Esophagus squamous epithelium (tissue), 5 donors: Measurements from ENCODE around the gene TWIST1. TPM values are rescaled to one million over a fixed set of nuclear protein-coding genes. Genes with fewer than 3 reads are reported as not detected.
A peak's percentile ranks its signal among the peaks of the same experiment; 100 is the strongest.

Experiments used
- DNase-seq: peaks from one replicate; lab custom pipeline; 2025; lab: John Stamatoyannopoulos, UW
- H3K27ac ChIP-seq, 4 donors: fragments of 200-600 bp; sonication (generic); one replicate each; pipeline ENCODE4 v1.5.1; 2016 to 2019; ENCODE audit warnings: mild to moderate bottlenecking in 1 of 4
- H3K27me3 ChIP-seq, 4 donors: fragments of 200-600 bp; sonication (generic); 1 replicate in 3 of 4; 2 replicates in 1 of 4; pipeline versions ENCODE4 v1.5.1 to v1.6.0; 2017 to 2021; ENCODE audit warnings: antibody characterized with exemption in 1 of 4
- H3K36me3 ChIP-seq, 3 donors: fragments of 200-600 bp; sonication (generic); one replicate each; pipeline ENCODE4 v1.5.1; 2016 to 2019
- H3K4me1 ChIP-seq, 3 donors: fragments of 200-600 bp; sonication (generic); one replicate each; pipeline ENCODE4 v1.5.1; 2017 to 2019
- H3K4me3 ChIP-seq, 4 donors: fragments of 200-600 bp; sonication (generic); 1 replicate in 3 of 4; 2 replicates in 1 of 4; pipeline ENCODE4 v1.5.1; 2016 to 2019; ENCODE audit warnings: mild to moderate bottlenecking in 2 of 4, moderate library complexity in 1 of 4
- H3K9me3 ChIP-seq, 3 donors: fragments of 200-600 bp; sonication (generic); one replicate each; pipeline ENCODE4 v1.5.1; 2016 to 2019
- POLR2A ChIP-seq, 4 donors: fragments of 450-650 bp; IDR thresholded peaks; one replicate each; pipeline ENCODE4 v1.6.1; 2017; ENCODE audit warnings: antibody characterized with exemption in 4 of 4, mild to moderate bottlenecking in 4 of 4, moderate library complexity in 3 of 4
- WGBS, 2 donors: methylation state at CpG; one replicate each; pipeline ENCODE4 v1.1.5; 2018; 5-methylcytosine and 5-hydroxymethylcytosine counted together
- intact Hi-C: fragments of 100-400 bp; cut with DNase I; formaldehyde crosslinking; loops from one replicate; pipeline ENCODE4 v1.15.0; 2022
- total RNA-seq, 4 donors: library from RNA; depleted of rRNA; stranded (reverse); fragments of >200 nt; gene quantifications; one replicate each; pipeline ENCODE4 v1.1.0, GENCODE V29; 2016
- TF ChIP-seq, protein P1 (sequence below), 6 experiments: fragments of 450-650 bp in 4 of 6; fragments of 200-600 bp in 2 of 6; sonication (generic) in 2 of 6; IDR thresholded peaks; one replicate each; pipeline ENCODE4 v1.5.1; 2016 to 2019; ENCODE audit warnings: antibody characterized with exemption in 6 of 6, mild to moderate bottlenecking in 4 of 6, moderate library complexity in 4 of 6
- donor health status: DM: yes; HTN: yes; CAD: no.

The TWIST1 gene
- total RNA-seq, 4 donors from 2014 or later = 2.5 to 20.0 (median 8.0) TPM; not detected in 1

DNA sequence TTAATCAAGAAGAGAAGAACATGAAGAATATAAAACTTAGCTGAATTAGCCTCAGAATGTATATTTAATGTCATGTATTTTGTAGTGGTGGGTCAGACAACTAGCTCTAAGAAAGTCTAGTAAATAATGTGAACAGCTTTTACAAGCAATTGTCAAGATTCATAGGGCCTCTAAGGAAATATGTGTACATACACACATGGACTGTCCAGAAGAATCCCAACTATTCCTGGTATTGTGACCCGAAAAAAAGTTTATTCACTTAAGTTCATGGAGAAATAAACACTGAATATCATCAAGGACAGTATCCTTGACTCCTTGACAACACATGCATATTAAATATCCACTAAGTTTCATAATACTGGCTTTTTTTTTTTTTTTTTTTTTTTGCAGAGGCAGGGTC, 11.4 kb upstream of the TWIST1 start:
- Histone ChIP-seq H3K36me3 (no peaks in the 10 kb centered on the region), H3K27me3 (peaks cover 0 to 12% (median 0%) of the 10 kb centered on the region in 4 donors), H3K9me3 (no peaks in the 10 kb centered on the region), H3K4me1 (no peaks in the 10 kb centered on the region), H3K27ac (no peak overlapping the region), H3K4me3 (no peak overlapping the region)
- DNase-seq = no peak
- intact Hi-C loops = no loop called here
- WGBS, 2 donors = 79 to 80% methylated on average over 1 of the region's 1 CpG
- TF ChIP-seq, protein P1, sequence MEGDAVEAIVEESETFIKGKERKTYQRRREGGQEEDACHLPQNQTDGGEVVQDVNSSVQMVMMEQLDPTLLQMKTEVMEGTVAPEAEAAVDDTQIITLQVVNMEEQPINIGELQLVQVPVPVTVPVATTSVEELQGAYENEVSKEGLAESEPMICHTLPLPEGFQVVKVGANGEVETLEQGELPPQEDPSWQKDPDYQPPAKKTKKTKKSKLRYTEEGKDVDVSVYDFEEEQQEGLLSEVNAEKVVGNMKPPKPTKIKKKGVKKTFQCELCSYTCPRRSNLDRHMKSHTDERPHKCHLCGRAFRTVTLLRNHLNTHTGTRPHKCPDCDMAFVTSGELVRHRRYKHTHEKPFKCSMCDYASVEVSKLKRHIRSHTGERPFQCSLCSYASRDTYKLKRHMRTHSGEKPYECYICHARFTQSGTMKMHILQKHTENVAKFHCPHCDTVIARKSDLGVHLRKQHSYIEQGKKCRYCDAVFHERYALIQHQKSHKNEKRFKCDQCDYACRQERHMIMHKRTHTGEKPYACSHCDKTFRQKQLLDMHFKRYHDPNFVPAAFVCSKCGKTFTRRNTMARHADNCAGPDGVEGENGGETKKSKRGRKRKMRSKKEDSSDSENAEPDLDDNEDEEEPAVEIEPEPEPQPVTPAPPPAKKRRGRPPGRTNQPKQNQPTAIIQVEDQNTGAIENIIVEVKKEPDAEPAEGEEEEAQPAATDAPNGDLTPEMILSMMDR (IDR thresholded peaks at IDR 0.05) = no peak
- TF ChIP-seq POLR2A (IDR thresholded peaks at IDR 0.05) = no peak

GRCh38 chr7:19121977-19122588, 4.6 kb upstream of the TWIST1 start:
- intact Hi-C loops = no loop called here
- Histone ChIP-seq H3K27ac (no peak overlapping the region), H3K36me3 (no peaks in the 10 kb centered on the region), H3K4me1 (peaks cover 0 to 22% (median 0%) of the 10 kb centered on the region in 3 donors), H3K9me3 (no peaks in the 10 kb centered on the region), H3K27me3 (peaks cover 5 to 71% (median 9%) of the 10 kb centered on the region in 4 donors), H3K4me3 (no peak overlapping the region)
- no peak for DNase-seq
- TF ChIP-seq, protein P1 (IDR thresholded peaks at IDR 0.05) = peak in 4 of 6 experiments; percentile 42 to 60 (median 48)
- no peak for TF ChIP-seq POLR2A (IDR thresholded peaks at IDR 0.05)
- WGBS, 2 donors = 38 to 42% methylated on average over 2 of the region's 2 CpGs

DNA sequence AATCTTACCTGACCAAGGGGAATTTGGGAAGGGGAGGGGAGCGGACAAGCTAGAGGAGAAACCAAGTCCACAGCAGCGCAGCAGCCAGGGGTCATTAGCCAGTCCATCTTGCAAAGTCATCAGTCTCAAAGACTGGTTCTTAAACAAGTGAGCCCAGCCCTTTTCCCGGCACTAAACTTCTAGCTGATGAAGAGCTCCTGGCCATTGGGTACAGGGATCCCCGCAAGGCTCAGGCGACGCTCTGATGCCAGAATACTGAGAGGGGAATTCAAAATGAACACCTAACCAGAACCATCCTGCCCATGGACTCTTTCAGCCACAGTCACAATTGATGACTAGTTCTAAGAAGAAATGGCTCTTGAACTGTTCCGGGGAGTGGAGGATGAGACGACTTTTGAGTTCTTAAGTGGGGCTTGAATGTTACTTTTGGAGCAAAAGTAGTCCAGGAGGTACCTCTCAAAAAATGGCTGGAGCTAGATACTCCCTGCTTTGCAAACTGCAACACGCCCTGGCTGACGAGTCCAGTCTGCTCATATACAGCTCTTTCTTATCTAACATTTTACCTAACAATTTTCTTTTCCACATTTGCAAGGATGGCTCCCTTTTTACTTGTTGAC, 2.5 kb upstream of the TWIST1 start:
- peaks cover 5 to 89% (median 13%) of the 10 kb centered on the region in 4 donors for H3K27me3 ChIP-seq
- intact Hi-C loops = no loop called here
- peak overlapping the region in 1 of 4 donors; percentile 86 for H3K27ac ChIP-seq
- TF ChIP-seq, protein P1 (IDR thresholded peaks at IDR 0.05) = no peak
- H3K4me3 ChIP-seq = no peak overlapping the region
- no peaks in the 10 kb centered on the region for H3K36me3 ChIP-seq
- WGBS, 2 donors = 28 to 36% methylated on average over 9 to 10 of the region's 10 CpGs
- H3K9me3 ChIP-seq = no peaks in the 10 kb centered on the region
- H3K4me1 ChIP-seq = peaks cover 0 to 34% (median 0%) of the 10 kb centered on the region in 3 donors
- DNase-seq = no peak

DNA sequence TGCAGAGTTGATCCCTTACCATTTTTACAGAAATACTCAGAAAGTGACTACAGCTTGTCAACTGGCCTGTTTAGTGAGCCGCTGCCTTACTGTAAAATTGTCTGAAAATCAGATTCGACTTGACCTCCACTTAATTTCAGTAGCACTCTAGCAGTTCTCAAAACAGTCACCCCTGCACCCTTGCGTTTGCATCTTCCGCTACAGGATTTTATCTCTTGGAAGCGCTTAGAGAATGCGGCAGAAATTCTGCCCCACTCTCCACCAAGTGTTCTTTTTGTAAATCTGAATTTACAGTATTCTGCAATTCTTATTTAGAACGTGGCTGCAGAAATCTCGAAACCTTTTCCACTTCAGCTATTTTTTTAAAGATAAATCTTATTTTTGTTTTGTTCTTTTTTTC, 1.9 kb upstream of the TWIST1 start:
- Histone ChIP-seq H3K27ac (peak overlapping the region in 2 of 4 donors; percentile 86 to 91), H3K36me3 (no peaks in the 10 kb centered on the region), H3K4me3 (peak overlapping the region in 1 of 4 donors; percentile 77), H3K9me3 (no peaks in the 10 kb centered on the region), H3K27me3 (peaks cover 5 to 90% (median 16%) of the 10 kb centered on the region in 4 donors), H3K4me1 (peaks cover 0 to 34% (median 0%) of the 10 kb centered on the region in 3 donors)
- peak in 1 of 4 donors; percentile 98 for TF ChIP-seq POLR2A (IDR thresholded peaks at IDR 0.05)
- TF ChIP-seq, protein P1 (IDR thresholded peaks at IDR 0.05) = no peak
- DNase-seq = no peak
- intact Hi-C loops = no loop called here
- 34 to 43% methylated on average over 8 of the region's 8 CpGs for WGBS, 2 donors
